ENCODE measurements around the gene AKAP8.

Gene AKAP8

DNA sequence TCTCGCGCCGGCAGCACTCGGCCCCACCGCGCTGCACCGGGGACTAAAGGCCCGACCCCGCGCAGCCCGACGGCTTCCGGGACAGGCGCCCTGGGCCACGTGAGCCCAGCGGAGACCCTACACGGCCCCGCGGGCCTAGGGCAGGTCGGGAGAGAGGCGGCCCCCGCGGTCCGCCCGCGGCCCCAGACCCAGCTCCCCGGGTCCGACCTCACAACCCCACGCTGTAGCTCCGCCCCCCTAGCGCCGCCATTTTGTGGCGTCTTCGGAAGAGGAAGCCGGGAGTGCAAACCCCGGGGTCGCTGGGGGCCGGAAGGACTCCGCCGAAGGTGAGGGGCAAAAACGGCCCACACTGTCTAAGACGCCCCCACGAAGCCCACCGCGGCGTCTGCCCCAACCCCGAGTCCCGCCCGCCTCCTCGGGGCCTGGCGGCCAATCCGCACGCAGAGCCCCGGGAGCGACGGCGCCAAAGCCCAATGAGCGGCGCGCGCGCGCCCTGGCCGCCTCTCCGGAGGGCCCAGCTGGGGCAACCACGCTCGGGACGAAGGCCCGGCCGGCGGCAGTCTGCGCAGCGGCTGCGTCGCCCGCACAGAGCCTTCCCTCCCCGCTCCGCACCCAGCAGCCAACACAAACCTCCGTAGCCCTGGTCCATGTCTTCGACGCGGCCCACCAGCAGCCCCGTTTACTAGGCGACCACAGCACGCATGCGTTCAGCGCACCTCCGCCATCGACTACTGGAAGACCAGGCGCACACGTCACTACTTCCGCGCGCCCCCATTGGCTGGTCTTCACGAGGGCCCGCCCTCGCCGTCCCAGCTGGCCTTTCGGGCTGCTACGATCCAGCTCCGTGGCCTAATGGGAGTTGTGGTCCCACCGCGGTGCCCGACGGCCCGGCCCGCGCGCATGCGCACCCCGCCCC is at the start of gene AKAP8:
Gene AKAP8 (minus strand): TSS at position 705 of the 916 bp plus-strand sequence. CDS start 56 bp downstream, at position 649.
- peak within 1 kb of the TSS; percentile 98 for H3K4me3 ChIP-seq (ENCODE audit: low read depth, low read length)
- H3K27ac ChIP-seq (ENCODE audit: low read depth, low read length), result peak within 1 kb of the TSS; percentile 99
- H3K27me3 ChIP-seq (ENCODE audit: control insufficient read depth, insufficient read depth, low read length), result no peaks in the 10 kb centered on the region
- H3K9me3 ChIP-seq (ENCODE audit: control insufficient read depth, insufficient read depth, low read depth, low read length), result no peaks in the 10 kb centered on the region
- H3K4me1 ChIP-seq (ENCODE audit: control insufficient read depth, insufficient read depth, low read length), result peaks cover 21% of the 10 kb centered on the region; the same call in 1 of the 2 replicates
- peak within 1 kb of the TSS; percentile 98 for H3K9ac ChIP-seq (ENCODE audit: low read length)
- peaks cover 20% of the 10 kb centered on the region for H3K36me3 ChIP-seq (ENCODE audit: control insufficient read depth, insufficient read depth, low read length)

DNA sequence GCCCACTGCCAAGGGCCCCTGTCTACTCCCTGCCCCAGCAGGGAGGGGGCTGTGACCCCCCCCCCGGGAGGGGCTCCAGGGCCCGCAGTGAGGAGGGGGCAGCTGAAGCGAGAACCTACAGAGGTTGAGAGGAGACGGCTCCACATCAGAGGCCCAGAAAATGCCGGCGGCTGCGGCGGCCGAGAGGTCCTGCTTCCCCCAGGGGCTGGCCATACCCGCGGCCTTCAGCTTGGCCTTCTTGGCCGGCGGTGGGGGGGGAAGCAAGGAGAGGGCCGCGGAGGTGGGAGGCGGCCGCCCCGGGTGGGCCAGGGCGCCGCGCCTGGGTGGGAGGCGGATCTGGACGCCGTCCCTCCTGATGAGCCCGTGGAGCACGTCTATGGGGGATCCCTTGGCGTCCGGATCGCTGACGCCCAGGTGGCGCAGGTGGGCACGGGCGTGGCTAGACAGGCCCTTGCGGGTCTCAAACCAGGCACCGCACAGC is 48.4 kb upstream of the AKAP8 start:
- Histone ChIP-seq H3K27me3 (ENCODE audit: control insufficient read depth, insufficient read depth, low read length) (no peaks in the 10 kb centered on the region), H3K9ac (ENCODE audit: low read length) (no peak overlapping the region), H3K9me3 (ENCODE audit: control insufficient read depth, insufficient read depth, low read depth, low read length) (0 out of 2 replicates have a peak, but pooled peaks cover 6% of the 10 kb centered on the region), H3K4me3 (ENCODE audit: low read depth, low read length) (no peak overlapping the region), H3K27ac (ENCODE audit: low read depth, low read length) (no peak overlapping the region), H3K36me3 (ENCODE audit: control insufficient read depth, insufficient read depth, low read length) (peaks cover 50% of the 10 kb centered on the region), H3K4me1 (ENCODE audit: control insufficient read depth, insufficient read depth, low read length) (peaks cover 7% of the 10 kb centered on the region; the same call in 1 of the 2 replicates)

DNA sequence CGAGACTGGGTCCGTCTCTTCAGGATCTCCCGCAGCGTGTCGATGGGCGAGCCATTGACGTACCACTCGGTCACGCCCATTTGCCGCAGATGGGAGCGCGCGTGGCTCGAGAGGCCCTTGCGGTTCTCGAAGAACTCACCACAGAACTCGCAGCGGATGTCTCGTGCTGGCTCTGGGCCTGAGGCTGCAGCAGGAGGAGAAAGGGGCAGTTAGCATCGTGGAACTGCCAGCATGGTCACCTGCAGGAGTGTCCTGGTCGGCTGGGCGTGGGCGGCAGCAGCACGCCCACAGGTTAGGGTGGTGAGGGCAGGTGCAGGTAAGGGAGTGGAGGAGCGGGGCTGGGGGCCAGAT is 47.7 kb upstream of the AKAP8 start:
- Histone ChIP-seq H3K27ac (ENCODE audit: low read depth, low read length) (no peak overlapping the region), H3K9ac (ENCODE audit: low read length) (no peak overlapping the region), H3K27me3 (ENCODE audit: control insufficient read depth, insufficient read depth, low read length) (no peaks in the 10 kb centered on the region), H3K4me3 (ENCODE audit: low read depth, low read length) (no peak overlapping the region), H3K4me1 (ENCODE audit: control insufficient read depth, insufficient read depth, low read length) (peaks cover 7% of the 10 kb centered on the region; the same call in 1 of the 2 replicates), H3K9me3 (ENCODE audit: control insufficient read depth, insufficient read depth, low read depth, low read length) (0 out of 2 replicates have a peak, but pooled peaks cover 6% of the 10 kb centered on the region), H3K36me3 (ENCODE audit: control insufficient read depth, insufficient read depth, low read length) (peaks cover 57% of the 10 kb centered on the region)

DNA sequence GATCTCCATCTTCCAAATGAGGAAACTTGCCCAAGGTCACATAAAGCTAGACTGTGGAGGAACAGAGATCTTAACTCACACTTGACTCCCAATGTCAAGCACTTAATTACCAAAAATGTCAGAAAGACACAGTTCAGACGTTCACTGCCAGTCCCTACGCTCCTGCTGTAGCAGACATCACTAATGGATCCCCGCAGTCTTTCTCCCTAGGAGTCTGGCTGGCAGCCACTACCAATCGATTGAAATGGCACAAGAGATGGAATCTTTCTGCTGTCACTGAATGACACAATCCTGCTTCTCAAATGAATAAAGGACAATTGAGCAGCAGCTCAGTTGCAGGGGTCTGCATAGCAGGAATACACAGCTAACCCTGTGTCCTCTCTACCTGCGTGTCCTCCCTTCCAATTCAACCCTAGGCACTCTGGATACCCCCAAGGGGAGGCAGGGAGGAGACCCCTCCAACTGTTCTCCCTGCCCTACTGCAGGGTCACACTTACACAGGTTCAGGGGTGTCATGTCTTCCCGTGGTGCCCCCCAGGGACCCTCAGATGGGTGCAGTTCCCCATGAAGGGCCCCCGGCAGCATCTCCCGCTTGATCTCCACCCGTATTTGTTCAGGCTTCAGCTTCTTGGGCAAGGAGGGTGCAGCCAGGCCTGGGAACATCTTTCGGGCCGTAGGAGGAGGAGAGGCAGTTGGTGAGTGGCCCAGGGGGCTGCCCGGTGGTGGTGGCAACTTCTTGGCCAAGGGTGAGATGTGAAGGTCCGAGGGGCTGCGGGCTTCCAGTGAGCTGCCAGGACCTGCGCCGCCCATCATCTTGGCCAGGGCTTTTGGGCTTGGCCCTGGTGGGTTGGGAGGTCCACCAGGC is 47.1 kb upstream of the AKAP8 start:
- H3K36me3 ChIP-seq (ENCODE audit: control insufficient read depth, insufficient read depth, low read length), result peaks cover 57% of the 10 kb centered on the region

DNA sequence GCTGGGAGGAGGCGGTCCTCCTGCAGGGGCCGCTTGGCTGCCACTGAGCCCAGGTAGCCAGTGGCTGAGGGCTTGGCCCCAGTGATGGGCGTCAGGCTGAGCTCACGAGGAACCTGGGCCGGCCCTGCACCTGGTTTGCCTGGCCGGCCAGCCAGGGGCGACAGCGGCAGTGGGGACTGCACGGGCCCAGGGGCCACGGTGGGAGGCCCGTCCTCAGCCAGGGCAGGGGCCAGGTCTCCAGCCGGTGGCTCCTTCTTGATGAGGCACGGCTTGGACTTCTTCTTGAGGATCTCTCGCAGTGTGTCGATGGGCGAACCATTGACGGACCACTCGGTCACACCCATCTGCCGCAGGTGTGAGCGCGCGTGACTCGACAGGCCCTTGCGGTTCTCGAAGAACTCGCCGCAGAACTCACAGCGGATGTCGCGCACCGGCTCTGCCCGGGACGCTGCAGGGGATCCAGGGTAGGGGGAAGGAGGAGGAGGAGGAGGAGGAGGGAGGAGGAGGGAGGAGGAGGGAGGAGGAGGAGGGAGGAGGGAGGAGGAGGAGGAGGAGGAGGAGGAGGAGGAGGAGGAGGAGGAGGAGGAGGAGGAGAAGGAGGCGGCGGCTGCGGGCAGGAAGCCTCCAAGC is 45.8 kb upstream of the AKAP8 start:
- Histone ChIP-seq H3K4me1 (ENCODE audit: control insufficient read depth, insufficient read depth, low read length) (no peaks in the 10 kb centered on the region), H3K36me3 (ENCODE audit: control insufficient read depth, insufficient read depth, low read length) (peaks cover 57% of the 10 kb centered on the region), H3K27me3 (ENCODE audit: control insufficient read depth, insufficient read depth, low read length) (no peaks in the 10 kb centered on the region), H3K4me3 (ENCODE audit: low read depth, low read length) (no peak overlapping the region), H3K9ac (ENCODE audit: low read length) (no peak overlapping the region), H3K27ac (ENCODE audit: low read depth, low read length) (no peak overlapping the region), H3K9me3 (ENCODE audit: control insufficient read depth, insufficient read depth, low read depth, low read length) (0 out of 2 replicates have a peak, but pooled peaks cover 6% of the 10 kb centered on the region)

More for the DNA sequence above, 47.1 kb upstream of the AKAP8 start:
- 0 out of 2 replicates have a peak, but pooled peaks cover 6% of the 10 kb centered on the region for H3K9me3 ChIP-seq (ENCODE audit: control insufficient read depth, insufficient read depth, low read depth, low read length)
- no peak overlapping the region for H3K27ac ChIP-seq (ENCODE audit: low read depth, low read length)
- H3K9ac ChIP-seq (ENCODE audit: low read length), result no peak overlapping the region
- H3K27me3 ChIP-seq (ENCODE audit: control insufficient read depth, insufficient read depth, low read length), result no peaks in the 10 kb centered on the region
- peaks cover 6% of the 10 kb centered on the region; the same call in 1 of the 2 replicates for H3K4me1 ChIP-seq (ENCODE audit: control insufficient read depth, insufficient read depth, low read length)
- no peak overlapping the region for H3K4me3 ChIP-seq (ENCODE audit: low read depth, low read length)

DNA sequence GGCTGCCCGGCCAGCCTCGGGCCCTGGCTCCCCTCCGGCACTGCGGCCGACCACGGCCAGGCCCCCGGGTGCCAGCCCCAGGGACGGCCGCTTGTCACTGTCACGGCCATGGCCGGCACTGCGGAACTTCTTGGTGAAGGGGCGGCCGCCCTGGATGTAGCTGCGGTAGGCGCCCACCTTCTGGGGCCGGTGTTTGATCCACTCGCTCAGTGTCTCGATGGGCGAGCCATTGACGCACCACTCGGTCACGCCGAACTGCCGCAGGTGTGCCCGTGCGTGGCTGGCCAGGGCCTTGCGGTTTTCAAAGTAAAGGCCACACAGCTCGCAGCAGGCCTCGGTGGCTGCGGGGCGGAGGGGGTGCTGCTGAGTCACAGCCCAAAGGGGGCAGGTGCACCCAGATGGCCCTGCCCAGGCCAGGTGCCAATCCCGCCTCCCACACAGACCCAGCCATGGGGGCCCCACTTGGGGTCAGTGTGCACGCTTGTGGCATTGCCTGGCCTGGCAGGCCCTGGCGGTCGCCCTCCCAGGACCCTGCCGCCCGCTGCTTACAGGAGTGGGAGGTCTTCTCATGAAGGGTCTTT is 45.2 kb upstream of the AKAP8 start:
- Histone ChIP-seq H3K4me3 (ENCODE audit: low read depth, low read length) (no peak overlapping the region), H3K27me3 (ENCODE audit: control insufficient read depth, insufficient read depth, low read length) (no peaks in the 10 kb centered on the region), H3K27ac (ENCODE audit: low read depth, low read length) (no peak overlapping the region), H3K36me3 (ENCODE audit: control insufficient read depth, insufficient read depth, low read length) (peaks cover 57% of the 10 kb centered on the region), H3K9me3 (ENCODE audit: control insufficient read depth, insufficient read depth, low read depth, low read length) (0 out of 2 replicates have a peak, but pooled peaks cover 6% of the 10 kb centered on the region), H3K4me1 (ENCODE audit: control insufficient read depth, insufficient read depth, low read length) (no peaks in the 10 kb centered on the region), H3K9ac (ENCODE audit: low read length) (no peak overlapping the region)

DNA sequence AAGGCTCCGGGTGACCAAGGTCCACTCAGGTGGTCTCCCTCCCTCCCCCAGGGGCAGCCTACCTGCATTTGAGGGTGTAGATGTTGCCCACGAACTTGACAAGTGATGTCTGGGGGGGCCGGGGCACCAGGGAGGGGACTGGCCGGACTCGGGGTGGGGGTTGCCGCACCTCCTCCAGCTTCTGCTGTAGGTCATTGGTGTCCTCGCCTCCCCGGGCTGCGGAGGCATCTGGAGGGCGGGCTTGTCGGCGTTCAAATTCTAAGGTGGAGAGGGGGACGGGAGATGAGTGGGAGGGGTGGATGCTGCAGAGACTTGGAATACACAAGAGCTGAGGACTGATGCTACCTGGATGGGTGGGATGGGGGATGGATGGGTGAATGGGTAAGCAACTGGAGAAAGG is 44.5 kb upstream of the AKAP8 start:
- Histone ChIP-seq H3K27me3 (ENCODE audit: control insufficient read depth, insufficient read depth, low read length) (no peaks in the 10 kb centered on the region), H3K36me3 (ENCODE audit: control insufficient read depth, insufficient read depth, low read length) (peaks cover 57% of the 10 kb centered on the region), H3K4me1 (ENCODE audit: control insufficient read depth, insufficient read depth, low read length) (peaks cover 3% of the 10 kb centered on the region; the same call in 1 of the 2 replicates), H3K4me3 (ENCODE audit: low read depth, low read length) (no peak overlapping the region), H3K27ac (ENCODE audit: low read depth, low read length) (no peak overlapping the region), H3K9ac (ENCODE audit: low read length) (no peak overlapping the region), H3K9me3 (ENCODE audit: control insufficient read depth, insufficient read depth, low read depth, low read length) (0 out of 2 replicates have a peak, but pooled peaks cover 6% of the 10 kb centered on the region)

DNA sequence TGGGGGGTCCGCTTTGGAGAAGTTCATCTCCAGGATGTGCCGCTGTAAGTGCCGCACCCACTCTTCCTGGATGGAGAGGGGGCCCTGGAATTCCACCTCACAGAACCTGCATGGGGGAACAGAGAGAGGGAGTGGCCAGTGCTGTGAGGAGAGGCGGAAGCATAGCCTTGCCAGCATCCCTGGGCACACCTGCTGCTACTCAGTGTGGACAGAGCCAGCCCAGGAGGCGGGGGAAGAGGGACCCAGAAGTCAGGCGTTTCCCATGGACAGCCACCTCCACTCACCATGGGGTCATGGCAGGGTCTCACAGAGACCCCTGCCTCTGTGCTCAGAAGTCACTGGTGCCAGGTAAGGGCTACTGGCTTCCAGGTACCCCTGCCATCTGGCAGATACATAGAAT is 43.5 kb upstream of the AKAP8 start:
- peaks cover 54% of the 10 kb centered on the region for H3K36me3 ChIP-seq (ENCODE audit: control insufficient read depth, insufficient read depth, low read length)
- no peaks in the 10 kb centered on the region for H3K27me3 ChIP-seq (ENCODE audit: control insufficient read depth, insufficient read depth, low read length)

DNA sequence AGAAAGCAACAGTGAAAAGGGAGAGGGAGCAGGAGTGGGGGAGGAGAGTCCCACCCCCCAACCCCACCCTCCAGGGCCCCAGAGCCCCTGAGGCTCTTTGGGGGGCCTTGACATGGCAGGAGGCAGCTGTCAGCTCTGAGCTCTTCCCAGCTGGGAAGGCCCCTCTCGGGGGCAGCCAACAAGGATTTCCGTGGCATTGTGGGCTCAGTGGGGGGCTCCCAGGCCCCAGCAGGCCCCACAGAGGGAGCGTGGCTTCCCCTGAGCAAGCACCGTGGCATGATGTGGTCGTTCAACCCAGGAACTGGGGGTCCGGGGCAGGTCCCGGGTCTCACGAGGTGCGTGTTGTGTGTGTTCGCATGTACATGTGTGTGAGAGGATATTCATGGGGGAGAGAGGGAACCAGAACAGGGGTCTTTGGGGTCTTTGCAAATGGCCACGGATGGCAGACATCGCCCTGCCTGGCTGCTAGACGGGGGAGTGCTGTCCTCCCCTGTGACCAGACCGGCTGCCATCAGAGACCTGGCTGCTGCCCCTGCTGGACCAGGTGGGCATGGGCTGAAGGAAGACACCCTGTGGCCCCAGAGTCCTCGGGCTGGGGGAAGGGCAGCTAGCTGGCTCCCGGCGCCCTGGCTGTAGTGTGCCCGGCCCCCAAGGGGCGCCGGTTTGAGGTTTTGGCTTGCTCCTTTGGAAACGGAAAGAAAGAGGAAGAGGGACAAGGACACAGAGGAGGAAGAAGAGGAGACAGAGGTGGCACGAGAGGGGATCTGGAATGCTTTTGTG is 42.9 kb upstream of the AKAP8 start:
- peaks cover 49% of the 10 kb centered on the region for H3K36me3 ChIP-seq (ENCODE audit: control insufficient read depth, insufficient read depth, low read length)
- H3K27ac ChIP-seq (ENCODE audit: low read depth, low read length), result no peak overlapping the region

More for the DNA sequence above, 43.5 kb upstream of the AKAP8 start:
- Histone ChIP-seq H3K9me3 (ENCODE audit: control insufficient read depth, insufficient read depth, low read depth, low read length) (0 out of 2 replicates have a peak, but pooled peaks cover 6% of the 10 kb centered on the region), H3K9ac (ENCODE audit: low read length) (no peak overlapping the region), H3K27ac (ENCODE audit: low read depth, low read length) (no peak overlapping the region), H3K4me3 (ENCODE audit: low read depth, low read length) (no peak overlapping the region), H3K4me1 (ENCODE audit: control insufficient read depth, insufficient read depth, low read length) (peaks cover 3% of the 10 kb centered on the region; the same call in 1 of the 2 replicates)

More for the DNA sequence above, 42.9 kb upstream of the AKAP8 start:
- Histone ChIP-seq H3K4me3 (ENCODE audit: low read depth, low read length) (no peak overlapping the region), H3K9me3 (ENCODE audit: control insufficient read depth, insufficient read depth, low read depth, low read length) (0 out of 2 replicates have a peak, but pooled peaks cover 6% of the 10 kb centered on the region), H3K9ac (ENCODE audit: low read length) (no peak overlapping the region), H3K27me3 (ENCODE audit: control insufficient read depth, insufficient read depth, low read length) (no peaks in the 10 kb centered on the region), H3K4me1 (ENCODE audit: control insufficient read depth, insufficient read depth, low read length) (peaks cover 7% of the 10 kb centered on the region; the same call in 1 of the 2 replicates)
